ENCODE measurements around the gene CAMTA2.

The CAMTA2 gene

GRCh38 chr17:4967539-4968485, 19.7 kb downstream of the CAMTA2 start, which contains the start of gene SPAG7:
Gene SPAG7, minus strand, starts transcription at chr17:4967817. Its CDS starts 13 bp downstream, at chr17:4967804.
- H3K4me1 ChIP-seq, result peaks cover 0 to 34% (median 32%) of the 10 kb centered on the region in 4 donors
- TF ChIP-seq, protein P1, sequence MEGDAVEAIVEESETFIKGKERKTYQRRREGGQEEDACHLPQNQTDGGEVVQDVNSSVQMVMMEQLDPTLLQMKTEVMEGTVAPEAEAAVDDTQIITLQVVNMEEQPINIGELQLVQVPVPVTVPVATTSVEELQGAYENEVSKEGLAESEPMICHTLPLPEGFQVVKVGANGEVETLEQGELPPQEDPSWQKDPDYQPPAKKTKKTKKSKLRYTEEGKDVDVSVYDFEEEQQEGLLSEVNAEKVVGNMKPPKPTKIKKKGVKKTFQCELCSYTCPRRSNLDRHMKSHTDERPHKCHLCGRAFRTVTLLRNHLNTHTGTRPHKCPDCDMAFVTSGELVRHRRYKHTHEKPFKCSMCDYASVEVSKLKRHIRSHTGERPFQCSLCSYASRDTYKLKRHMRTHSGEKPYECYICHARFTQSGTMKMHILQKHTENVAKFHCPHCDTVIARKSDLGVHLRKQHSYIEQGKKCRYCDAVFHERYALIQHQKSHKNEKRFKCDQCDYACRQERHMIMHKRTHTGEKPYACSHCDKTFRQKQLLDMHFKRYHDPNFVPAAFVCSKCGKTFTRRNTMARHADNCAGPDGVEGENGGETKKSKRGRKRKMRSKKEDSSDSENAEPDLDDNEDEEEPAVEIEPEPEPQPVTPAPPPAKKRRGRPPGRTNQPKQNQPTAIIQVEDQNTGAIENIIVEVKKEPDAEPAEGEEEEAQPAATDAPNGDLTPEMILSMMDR (IDR thresholded peaks at IDR 0.05), result no peak
- H3K9me3 ChIP-seq, result no peaks in the 10 kb centered on the region
- no peaks in the 10 kb centered on the region for H3K27me3 ChIP-seq
- H3K36me3 ChIP-seq, result peaks cover 10 to 31% (median 26%) of the 10 kb centered on the region in 3 donors
- intact Hi-C loops (cut with DNase I; ENCODE audit: low total_unique reads), result loop anchor here (1.0 to 2.0 kb wide), 2 partner anchors 19 to 29 kb away; partner anchors contain the start of genes INCA1, KIF1C and PFN1
- peak within 1 kb of the TSS; percentile 66 to 75 for H3K4me3 ChIP-seq
- H3K27ac ChIP-seq, result peak within 1 kb of the TSS; percentile 90 to 92
- DNase-seq, result peak; percentile 93 to 97

GRCh38 chr17:4966844-4967538, 20.5 kb downstream of the CAMTA2 start:
- peaks cover 3 to 23% (median 17%) of the 10 kb centered on the region in 3 donors for H3K36me3 ChIP-seq
- H3K9me3 ChIP-seq, result no peaks in the 10 kb centered on the region
- peak overlapping the region; percentile 90 to 92 for H3K27ac ChIP-seq
- no peaks in the 10 kb centered on the region for H3K27me3 ChIP-seq
- DNase-seq, result peak; percentile 99
- intact Hi-C loops (cut with DNase I; ENCODE audit: low total_unique reads), result loop anchor here (1.0 to 2.0 kb wide), 2 partner anchors 18 to 30 kb away; partner anchors contain the start of genes INCA1, KIF1C and PFN1
- H3K4me3 ChIP-seq, result peak overlapping the region; percentile 66 to 75
- peaks cover 0 to 34% (median 32%) of the 10 kb centered on the region in 4 donors for H3K4me1 ChIP-seq
- TF ChIP-seq, protein P1 (IDR thresholded peaks at IDR 0.05), result no peak

DNA sequence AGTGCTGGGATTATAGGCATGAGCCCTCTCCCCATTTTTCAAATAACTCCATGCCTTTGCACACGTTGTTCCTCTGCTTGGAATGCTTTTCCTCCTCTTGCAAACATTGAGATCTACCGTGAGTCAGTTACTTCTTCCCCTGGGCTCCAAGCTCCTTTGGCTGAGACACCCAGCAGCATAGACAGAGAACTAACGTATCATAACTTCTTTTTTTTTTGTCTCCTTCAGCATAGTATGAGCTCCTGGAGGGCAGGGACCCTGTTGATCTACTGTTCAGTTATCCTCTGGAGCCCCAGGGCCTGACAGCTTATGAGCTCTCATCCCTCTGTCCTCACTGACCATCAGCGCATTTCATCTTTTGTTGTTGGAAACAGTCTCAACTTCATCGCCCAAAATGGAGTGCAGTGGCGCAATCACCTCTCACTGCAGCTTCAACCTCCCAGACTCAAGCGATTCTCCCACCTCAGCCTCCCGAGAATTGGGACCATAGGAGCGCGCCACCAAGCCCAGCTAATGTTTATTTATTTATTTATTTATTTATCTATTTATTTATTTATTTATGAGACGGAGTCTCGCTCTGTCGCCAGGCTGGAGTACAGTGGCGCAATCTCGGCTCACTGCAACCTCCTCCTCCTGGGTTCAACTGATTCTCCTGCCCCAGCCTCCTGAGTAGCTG, 22.0 kb downstream of the CAMTA2 start:
- TF ChIP-seq, protein P1 (IDR thresholded peaks at IDR 0.05), result no peak
- Histone ChIP-seq H3K4me3 (peak overlapping the region in 1 of 2 donors; percentile 66), H3K27ac (no peak overlapping the region), H3K9me3 (no peaks in the 10 kb centered on the region), H3K27me3 (no peaks in the 10 kb centered on the region), H3K4me1 (peaks cover 0 to 34% (median 32%) of the 10 kb centered on the region in 4 donors), H3K36me3 (peaks cover 5 to 25% (median 15%) of the 10 kb centered on the region in 3 donors)
- DNase-seq, result no peak
- intact Hi-C loops (cut with DNase I; ENCODE audit: low total_unique reads), result no loop called here

- no peak overlapping the region for H3K27ac ChIP-seq
- no peak for DNase-seq
- no peak overlapping the region for H3K4me3 ChIP-seq
- H3K27me3 ChIP-seq, result no peaks in the 10 kb centered on the region
- H3K4me1 ChIP-seq, result peaks cover 0 to 2% (median under 1%) of the 10 kb centered on the region in 4 donors
- TF ChIP-seq, protein P1 (IDR thresholded peaks at IDR 0.05), result no peak
- peaks cover 24 to 36% (median 29%) of the 10 kb centered on the region in 3 donors for H3K36me3 ChIP-seq
- intact Hi-C loops (cut with DNase I; ENCODE audit: low total_unique reads), result no loop called here
- no peaks in the 10 kb centered on the region for H3K9me3 ChIP-seq
Observed at GRCh38 chr17:4960279-4960922, 27.1 kb downstream of the CAMTA2 start.
